ENCODE data around the gene SLC41A2.

GRCh38 chr12:104930388-104931326, 27.4 kb downstream of the SLC41A2 start:
- TF ChIP-seq CTCF (IDR thresholded peaks at IDR 0.05; ENCODE audit: insufficient read depth, low read depth, low read length) = no peak
- no peak for TF ChIP-seq EZH2 (IDR thresholded peaks at IDR 0.05; ENCODE audit: insufficient read depth, low read length)
